ENCODE results near the gene PLEKHG4B.
"Not testable (repeated sequence)": the region's sequence is repeated elsewhere in the genome, so short reads cannot be mapped to it uniquely, and the experiment has no call there.

The PLEKHG4B gene

GRCh38 chr5:158807-159447 is 67.0 kb downstream of the PLEKHG4B start:
- no peak for DNase-seq

GRCh38 chr5:159448-160172 is 67.6 kb downstream of the PLEKHG4B start:
- no peak for DNase-seq

- DNase-seq = no peak
These were observed 68.2 kb downstream of the PLEKHG4B start for GRCh38 chr5:160173-160510.

GRCh38 chr5:160921-161802 is 69.2 kb downstream of the PLEKHG4B start:
- DNase-seq = no peak

GRCh38 chr5:161803-162110 is 69.8 kb downstream of the PLEKHG4B start:
- DNase-seq = no peak

- no peak for DNase-seq
These were observed 70.2 kb downstream of the PLEKHG4B start for GRCh38 chr5:162190-162564.

GRCh38 chr5:162565-163337 is 70.8 kb downstream of the PLEKHG4B start:
- no peak for DNase-seq

- no peak for DNase-seq
These were observed 71.3 kb downstream of the PLEKHG4B start for GRCh38 chr5:163338-163620.

- no peak for DNase-seq
These were observed 71.9 kb downstream of the PLEKHG4B start for GRCh38 chr5:163841-164240.

- no peak for DNase-seq
These were observed 72.3 kb downstream of the PLEKHG4B start for GRCh38 chr5:164244-164643.

GRCh38 chr5:164783-165182 is 72.8 kb downstream of the PLEKHG4B start:
- not testable (repeated sequence) for DNase-seq

- DNase-seq = no peak
These were observed 74.7 kb downstream of the PLEKHG4B start for GRCh38 chr5:166441-167372.

GRCh38 chr5:167511-167910 is 75.5 kb downstream of the PLEKHG4B start:
- DNase-seq = no peak

- DNase-seq = no peak
These were observed 76.2 kb downstream of the PLEKHG4B start for GRCh38 chr5:167982-168660.

GRCh38 chr5:169071-169727 is 77.2 kb downstream of the PLEKHG4B start:
- DNase-seq = no peak

- no peak for DNase-seq
These were observed 77.7 kb downstream of the PLEKHG4B start for GRCh38 chr5:169728-170094.

GRCh38 chr5:170971-171800 is 79.2 kb downstream of the PLEKHG4B start:
- no peak for DNase-seq

GRCh38 chr5:171801-172331 is 79.9 kb downstream of the PLEKHG4B start:
- DNase-seq = no peak

GRCh38 chr5:172421-172820 is 80.5 kb downstream of the PLEKHG4B start:
- no peak for DNase-seq

GRCh38 chr5:172841-173251 is 80.9 kb downstream of the PLEKHG4B start:
- no peak for DNase-seq
